Raji (cell line): ENCODE data around the gene PPP6R2.

Source experiments
- POLR2A ChIP-seq: IDR thresholded peaks from 2 replicates; pipeline ENCODE4 v1.6.1; 2011; ENCODE audit warnings: low read depth, low read length, control low read depth; ENCODE audit not compliant: insufficient read depth

PPP6R2 gene

DNA sequence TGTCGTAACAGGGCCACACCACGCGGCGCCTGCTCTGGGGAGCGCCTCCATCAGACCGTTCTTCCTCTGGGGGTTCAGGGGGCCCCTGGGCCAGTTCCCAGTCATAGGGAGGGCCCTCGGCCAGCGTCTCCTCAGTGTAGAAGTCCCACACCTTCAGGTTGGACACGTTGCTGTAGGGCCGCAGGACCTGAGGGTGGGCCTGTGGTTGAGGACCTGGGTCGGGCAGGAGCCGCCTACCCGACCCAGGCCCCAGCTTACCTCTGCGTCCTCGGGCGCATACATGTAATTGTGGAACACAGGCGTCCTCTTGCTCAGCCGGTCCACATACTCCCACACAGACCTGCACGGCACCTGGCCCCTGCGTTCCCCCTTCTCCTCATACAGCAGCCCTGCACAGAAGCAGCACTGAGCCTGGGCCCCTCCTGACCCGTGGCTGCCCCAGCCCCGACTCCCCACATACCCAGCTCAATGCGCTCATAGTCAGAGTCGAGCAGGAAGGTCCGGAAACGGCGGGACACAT is 111.5 kb downstream of the PPP6R2 start:
- no peak for TF ChIP-seq POLR2A

DNA sequence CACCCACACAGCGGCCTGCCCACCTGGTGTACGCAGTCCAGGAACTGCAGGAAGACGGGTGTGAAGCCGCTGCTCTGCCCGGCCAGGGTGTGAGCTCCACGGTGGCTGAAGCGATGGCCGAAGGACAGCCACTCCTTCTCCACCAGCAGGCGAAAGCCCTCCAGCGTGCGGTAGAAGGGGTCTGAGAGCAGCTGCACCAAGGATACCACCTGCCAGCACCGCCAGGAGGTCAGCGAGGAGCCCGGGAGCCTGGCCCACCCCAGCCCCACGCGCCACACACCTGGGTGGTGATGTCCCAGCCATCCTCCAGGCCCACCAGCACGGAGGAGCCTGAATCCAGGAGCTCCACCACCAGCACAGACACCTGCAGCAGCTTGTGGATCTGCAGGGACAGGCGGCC is 112.1 kb downstream of the PPP6R2 start:
- TF ChIP-seq POLR2A: no peak

DNA sequence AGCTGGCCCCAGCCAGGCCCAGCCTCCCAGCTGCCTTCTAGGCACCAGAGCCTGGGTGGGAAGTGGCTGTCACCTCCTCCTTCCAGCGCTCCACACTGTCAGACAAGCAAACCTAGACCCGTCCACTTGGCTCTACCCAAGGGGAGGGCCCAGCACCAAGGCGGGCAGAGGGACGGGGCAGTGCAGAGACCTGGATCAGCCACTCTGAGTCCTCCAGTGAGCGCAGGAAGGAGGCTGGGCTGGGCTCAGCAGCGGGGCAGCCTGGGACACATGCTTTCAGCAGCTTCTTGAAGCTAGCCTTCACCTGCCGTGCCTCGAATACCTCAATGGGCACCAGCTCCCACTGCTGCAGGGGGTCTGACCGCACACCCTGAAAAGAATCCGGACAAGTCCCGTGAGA is 112.9 kb downstream of the PPP6R2 start:
- TF ChIP-seq POLR2A: no peak

DNA sequence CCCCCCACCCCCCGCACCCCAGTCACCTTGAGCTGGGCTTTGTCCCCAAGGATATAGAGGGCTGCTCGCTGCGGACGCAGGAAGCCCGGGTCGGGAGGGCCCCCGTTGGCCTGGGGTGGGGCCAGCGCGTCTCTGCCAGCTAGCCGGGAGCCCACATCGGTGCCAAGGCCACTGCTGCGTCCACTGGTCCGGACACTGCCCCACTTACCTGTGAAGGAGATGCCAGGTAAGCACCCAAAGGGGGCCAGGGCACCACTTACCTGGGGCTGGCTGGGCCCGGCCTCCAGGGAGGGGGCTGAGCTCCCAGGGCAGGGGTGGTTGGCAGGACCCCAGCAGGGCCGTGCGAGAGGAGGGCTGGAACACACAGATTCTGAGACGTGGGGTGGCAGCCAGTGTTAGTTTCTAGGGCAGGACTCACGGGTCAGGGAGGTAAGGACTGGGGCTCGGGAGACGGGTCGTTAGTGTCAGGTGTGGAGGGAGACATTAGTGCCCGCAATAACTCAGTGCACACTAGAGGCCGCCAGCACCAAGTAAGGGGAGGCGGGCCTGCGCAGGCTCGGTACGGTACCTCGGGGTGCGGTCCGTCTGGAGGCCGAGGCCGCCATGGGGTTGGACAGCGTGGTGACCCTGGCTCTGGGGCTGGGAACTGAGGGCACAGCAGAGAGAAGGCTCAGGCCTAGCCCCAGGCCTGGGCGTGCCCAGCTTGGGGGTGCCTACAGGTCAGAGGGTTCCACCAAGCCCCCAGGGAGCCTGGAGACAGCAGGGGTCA is 113.5 kb downstream of the PPP6R2 start:
- no peak for TF ChIP-seq POLR2A

DNA sequence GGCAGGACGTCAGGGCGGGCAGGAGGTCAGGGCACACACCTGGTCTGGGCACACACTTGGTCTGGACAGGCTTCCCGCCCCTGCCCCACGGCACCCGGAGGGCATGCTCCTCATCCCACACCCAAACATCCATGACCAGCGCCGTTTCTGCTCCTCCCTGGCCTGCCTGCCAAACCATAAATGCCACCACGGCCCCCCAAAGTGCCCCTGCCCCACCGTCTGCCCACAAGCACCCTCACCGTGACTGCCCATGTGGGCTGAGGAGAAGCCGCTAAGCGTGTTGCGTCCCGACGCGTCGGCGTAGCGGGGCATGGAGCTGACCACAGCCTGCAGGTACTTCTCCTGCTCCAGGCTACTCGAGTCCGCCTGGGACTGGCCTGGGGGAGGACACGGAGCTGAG is 115.9 kb downstream of the PPP6R2 start:
- no peak for TF ChIP-seq POLR2A

DNA sequence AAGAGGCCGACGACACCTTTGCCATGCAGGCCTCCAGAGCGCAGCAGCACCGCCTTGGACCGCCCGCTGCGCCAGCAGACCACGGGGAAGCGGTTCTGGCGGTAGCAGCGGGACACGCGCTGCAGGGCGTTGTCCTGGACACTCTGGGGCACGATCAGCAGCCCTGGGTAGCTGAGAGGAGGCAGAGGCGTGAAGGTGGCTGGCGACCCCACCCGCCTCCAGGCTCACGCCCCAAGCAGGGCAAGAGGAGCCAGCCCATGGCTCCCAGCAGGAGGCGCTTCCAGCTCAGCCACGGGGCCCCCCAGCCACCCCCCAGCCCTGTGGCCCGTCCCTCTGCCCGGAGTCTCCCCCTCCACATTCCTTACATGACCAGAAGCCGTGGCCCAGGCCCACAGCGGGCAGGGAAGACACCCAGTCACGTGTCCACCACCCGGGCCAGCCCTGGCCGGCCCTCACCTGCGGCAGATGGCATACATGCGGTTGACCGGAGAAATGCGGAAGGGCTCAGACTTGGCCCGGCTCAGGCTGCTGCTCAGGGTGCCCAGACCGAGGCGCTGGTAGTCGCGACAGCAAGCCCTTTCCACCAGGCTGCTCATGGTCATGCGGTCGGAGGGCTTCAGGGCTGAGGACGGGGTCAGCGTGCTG is 116.5 kb downstream of the PPP6R2 start:
- no peak for TF ChIP-seq POLR2A

DNA sequence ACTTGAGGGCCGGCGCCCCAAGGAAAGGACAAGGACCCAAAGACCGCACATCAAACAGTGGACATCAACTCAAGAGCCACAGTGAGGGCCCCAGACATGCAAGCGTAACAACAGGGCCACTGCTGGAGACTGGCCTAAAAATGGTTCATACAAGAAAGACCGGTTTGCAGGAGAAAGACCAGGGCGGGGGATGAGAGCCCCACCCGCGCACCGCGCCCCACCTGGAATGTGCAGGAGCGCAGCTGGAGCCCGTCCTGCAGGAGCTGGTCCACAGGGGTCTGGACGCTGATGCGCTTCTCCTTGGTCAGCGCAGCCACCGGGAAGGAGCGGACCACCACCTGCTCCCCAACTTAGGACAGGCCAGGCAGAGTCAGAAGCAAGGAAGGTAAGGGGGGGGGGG is 117.8 kb downstream of the PPP6R2 start:
- no peak for TF ChIP-seq POLR2A

DNA sequence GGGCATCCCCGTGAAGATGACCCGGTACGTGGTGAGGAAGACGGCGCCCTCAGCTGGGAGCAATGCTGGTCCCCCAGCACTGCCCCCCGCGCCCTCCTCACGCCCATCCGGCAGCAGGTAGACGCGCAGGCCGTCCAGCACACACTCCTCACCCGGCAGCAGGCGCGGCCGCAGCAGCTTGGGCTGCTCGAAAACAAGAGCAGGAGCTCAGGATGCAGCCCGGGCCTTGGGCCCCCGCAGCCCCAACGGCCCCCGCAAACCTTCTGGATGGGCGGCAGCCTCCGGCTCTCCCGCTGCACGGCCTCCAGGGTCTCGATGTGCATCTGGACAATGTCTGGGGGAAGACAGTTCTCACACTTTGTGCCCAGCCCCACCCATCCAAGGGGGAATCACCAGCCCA is 118.4 kb downstream of the PPP6R2 start:
- no peak for TF ChIP-seq POLR2A

DNA sequence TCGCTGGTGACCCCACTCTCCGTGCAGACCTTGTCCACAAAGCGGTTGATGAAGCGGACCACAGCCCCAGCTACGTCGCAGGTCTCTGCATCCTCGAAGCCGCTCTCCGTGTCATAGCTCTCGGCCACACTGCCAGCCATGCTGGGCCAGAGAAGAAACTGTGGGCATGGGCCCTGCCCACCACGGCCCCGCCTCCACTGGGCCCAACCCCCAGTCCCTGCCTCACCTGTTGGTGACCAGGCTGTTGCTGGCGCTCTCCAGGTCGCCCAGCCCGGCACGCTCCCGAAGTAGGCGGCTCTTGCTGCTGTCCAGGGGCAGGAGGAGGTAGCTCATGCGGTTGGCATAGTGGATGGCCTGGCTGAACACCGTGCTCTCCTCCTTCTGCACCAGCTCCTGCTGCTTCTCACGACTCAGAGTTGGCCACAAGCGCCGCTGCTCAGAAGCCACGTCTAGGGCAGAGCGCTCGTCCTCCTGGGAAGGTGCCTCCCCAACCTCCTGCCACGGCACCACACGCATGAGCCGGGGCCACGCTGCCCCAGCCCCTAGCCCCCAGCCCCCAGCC is 118.9 kb downstream of the PPP6R2 start:
- TF ChIP-seq POLR2A: no peak

DNA sequence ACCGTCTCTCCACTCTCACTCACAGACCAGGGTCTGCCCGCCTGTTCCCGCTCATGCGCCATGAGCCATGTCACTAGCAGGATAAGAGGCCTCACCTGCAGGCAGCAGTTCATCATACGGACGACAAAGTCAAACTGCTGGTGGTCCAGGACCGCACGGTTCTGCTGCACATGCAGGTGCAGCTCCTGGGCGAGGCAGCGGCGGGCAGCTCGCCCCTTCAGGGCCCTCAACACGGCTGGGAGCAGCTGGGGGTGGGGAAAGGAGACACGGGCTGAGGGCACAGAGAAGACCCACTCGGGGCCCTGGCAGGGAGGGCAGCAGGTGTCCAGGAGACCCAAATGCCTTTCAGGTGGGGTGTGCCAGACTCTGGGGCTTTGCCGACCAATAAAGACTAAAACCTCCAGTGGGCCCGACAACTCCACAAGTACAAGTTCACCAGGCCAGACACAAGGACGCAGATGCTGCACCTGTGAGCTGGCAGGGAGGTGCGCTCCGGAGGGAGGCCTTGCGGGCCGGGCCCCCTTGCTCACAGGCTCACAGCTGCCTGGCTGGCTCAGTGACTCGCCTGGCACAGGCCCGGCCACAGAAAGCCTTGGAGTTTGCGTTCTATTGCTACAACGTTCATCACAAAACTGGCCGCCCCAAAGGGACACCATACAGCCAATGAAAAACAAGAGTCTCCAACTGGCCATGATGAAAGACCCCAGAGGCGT is 120.2 kb downstream of the PPP6R2 start:
- no peak for TF ChIP-seq POLR2A

DNA sequence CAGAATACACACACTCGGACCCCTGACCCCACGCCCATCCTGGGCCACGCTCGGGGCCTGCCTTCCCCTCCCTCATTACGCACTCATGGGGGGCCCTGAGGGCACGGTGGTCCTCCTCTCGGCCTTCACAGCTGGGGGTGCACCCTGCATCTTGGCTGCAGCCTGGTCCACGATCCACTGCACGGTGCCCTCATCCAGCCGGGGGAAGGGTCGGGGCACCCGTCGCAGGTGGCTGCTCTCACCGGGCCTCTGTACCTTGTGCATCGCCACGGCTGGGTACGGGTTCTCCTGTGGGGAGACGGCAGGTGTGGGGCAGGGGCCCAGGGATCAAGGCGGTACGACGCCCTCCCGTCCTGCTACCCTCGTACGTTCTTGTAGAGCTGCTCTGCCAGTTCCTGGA is 121.3 kb downstream of the PPP6R2 start:
- no peak for TF ChIP-seq POLR2A

DNA sequence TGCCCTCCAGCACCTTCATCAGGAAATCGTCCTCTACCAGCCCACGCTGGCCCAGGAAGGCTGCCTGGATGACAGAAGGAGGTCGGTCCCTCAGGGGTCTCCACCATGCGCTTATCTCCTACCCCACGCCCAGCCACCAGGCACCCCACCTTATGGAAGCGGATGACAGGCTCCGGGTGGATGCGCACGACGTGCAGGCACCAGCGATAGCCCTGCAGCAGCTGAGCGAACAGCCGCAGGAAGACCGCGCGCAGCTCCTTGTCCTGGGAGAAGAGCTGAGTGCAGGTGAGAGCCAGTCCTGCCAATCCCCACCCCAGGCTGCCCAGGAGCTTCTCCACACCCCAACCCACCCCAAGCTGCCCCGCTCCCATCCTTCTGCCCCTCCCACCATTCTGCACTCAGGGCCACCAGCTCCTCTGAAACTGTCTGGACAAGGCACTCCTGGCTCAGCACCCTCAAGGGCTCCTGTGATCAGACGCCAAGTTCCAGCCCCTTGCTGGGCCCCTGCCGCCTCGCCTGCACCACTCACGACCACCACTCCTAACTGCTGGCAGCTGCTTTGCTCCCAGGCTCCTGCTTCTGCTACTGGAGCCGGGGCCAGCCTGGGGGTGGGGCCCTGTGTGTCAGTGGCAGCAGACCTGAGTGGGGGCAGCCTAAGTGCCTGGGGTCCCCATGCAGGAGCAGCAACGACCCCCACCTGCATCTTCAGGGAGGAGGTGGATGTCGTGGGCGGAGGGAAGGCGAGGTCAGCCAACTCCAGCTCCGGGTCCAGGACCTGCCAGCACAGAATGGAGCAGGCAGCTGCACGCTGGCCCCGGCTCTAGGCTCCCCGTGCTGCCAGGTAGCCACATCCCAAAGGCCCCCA is 122.2 kb downstream of the PPP6R2 start:
- TF ChIP-seq POLR2A: no peak

DNA sequence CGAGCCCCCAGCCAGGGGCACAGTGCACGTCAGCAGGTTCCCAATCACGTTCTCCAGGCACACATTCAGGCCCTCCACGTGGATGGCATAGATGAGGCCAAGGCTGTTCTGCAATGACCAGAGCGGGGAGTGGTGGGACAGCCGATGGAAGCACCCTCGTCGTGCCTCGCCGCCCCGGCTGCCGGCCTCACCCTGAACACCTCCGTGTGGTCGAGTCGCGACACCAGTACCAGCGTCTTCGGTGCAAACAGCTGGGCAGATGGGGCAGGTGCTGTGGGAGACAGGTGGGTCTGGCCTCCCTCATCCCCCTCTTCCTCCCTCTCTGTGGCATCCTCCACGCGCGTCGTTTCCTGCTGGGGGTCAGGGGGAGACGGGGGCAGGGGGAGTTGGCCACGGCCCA is 124.2 kb downstream of the PPP6R2 start:
- no peak for TF ChIP-seq POLR2A

DNA sequence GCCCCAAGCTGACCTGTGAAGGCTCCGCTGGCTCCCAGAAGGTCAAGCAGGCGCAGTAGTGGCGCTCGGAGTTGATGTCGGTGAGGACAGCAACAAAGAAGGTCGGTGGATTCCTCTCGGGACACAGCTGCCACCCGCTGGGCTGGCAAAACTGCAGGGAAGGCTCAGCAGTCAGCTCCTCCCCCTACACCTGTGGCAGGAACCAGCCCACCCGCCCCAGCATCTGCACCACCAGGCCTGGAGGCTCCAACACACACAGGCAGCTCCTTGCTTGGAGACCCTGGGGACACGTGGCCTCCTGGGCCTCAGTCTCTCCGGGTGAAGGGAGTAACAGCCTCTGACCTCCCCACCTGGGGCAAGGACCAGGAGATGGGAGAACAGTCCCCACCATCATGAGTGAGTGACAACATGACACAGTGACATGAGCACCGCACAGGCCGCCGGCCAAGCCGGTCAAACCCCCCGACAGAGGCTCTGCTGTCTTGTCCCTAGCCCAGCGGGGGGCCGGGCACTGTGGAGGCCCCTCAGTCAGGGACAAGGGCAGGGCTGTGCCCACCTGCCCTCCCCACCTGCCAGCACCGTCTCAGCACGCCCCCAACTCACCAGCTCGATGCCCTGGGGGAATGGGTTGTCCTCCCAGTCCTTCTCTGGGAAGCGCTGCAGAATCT is 124.8 kb downstream of the PPP6R2 start:
- TF ChIP-seq POLR2A: no peak
